ENCODE measurements around the gene DMAC2L. TPM values are rescaled to one million over a fixed set of nuclear protein-coding genes. Genes with fewer than 3 reads are reported as not detected.
"Not testable (repeated sequence)": the region's sequence is repeated elsewhere in the genome, so short reads cannot be mapped to it uniquely, and the experiment has no call there.

Gene DMAC2L
- total RNA-seq, 1 donor from 2014 or later = 19.6 TPM

DNA sequence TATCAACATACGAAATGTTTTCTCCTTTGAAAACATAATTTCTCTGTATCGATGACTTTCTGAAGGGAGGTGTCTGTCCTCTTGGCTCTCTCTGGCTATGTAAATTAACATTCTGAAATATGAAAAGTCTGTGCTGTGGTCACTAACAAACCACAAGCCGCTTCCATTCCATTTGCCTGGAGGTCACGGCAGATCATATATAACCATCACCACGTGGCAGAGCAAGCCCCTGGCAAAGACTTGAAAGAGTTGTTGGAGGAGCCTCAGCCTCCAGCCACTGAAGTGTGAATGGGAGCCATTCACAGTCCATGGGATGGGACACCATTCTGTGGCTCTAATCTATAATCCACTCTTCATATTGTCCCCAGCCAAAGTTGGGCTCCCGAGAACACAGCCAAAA is 45.0 kb downstream of the DMAC2L start:
- intact Hi-C loops (cut with DNase I) = no loop called here
- peaks cover 11% of the 10 kb centered on the region for H3K36me3 ChIP-seq
- H3K27me3 ChIP-seq (ENCODE audit: low read depth) = no peaks in the 10 kb centered on the region
- H3K27ac ChIP-seq = no peak overlapping the region
- TF ChIP-seq, protein P1, sequence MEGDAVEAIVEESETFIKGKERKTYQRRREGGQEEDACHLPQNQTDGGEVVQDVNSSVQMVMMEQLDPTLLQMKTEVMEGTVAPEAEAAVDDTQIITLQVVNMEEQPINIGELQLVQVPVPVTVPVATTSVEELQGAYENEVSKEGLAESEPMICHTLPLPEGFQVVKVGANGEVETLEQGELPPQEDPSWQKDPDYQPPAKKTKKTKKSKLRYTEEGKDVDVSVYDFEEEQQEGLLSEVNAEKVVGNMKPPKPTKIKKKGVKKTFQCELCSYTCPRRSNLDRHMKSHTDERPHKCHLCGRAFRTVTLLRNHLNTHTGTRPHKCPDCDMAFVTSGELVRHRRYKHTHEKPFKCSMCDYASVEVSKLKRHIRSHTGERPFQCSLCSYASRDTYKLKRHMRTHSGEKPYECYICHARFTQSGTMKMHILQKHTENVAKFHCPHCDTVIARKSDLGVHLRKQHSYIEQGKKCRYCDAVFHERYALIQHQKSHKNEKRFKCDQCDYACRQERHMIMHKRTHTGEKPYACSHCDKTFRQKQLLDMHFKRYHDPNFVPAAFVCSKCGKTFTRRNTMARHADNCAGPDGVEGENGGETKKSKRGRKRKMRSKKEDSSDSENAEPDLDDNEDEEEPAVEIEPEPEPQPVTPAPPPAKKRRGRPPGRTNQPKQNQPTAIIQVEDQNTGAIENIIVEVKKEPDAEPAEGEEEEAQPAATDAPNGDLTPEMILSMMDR (IDR thresholded peaks at IDR 0.05) = no peak
- H3K4me1 ChIP-seq = no peaks in the 10 kb centered on the region
- no peak overlapping the region for H3K4me3 ChIP-seq
- no peak for ATAC-seq
- DNase-seq = no peak
- no peaks in the 10 kb centered on the region for H3K9me3 ChIP-seq

DNA sequence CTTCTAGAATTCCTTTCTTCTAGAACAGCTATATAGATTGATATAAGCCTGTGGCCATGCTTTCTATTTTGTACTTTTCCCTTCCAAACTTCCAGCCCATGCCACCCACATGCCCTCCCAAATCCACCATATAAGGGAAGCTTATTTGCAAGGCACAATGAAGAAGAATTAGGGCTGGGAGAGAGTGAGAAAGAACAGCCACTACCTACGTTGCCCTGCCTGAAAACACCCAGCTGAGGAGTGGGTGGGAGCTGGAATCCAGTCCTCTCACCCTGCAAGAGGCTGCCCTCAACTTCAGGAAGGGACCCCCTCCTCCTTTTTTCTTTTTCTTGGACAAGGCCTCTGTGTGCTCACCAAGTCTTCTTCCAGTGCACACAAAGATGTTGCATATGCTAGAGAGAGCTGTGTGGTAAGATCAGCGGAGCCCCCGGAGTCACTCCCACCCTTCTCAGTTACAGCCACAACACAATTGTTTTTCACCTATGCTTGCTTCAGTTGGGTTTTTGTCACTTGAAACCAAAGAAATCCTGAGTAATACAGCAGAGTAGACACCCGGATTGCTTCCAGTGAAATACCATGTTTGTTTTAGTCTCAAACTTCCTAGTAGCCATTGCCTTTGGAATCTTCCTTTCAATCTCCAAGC is 45.8 kb downstream of the DMAC2L start:
- Histone ChIP-seq H3K4me3 (no peak overlapping the region), H3K27me3 (ENCODE audit: low read depth) (no peaks in the 10 kb centered on the region), H3K27ac (no peak overlapping the region), H3K4me1 (no peaks in the 10 kb centered on the region), H3K9me3 (no peaks in the 10 kb centered on the region), H3K36me3 (peaks cover 11% of the 10 kb centered on the region)
- ATAC-seq (no peak), DNase-seq (no peak)
- TF ChIP-seq, protein P1 (IDR thresholded peaks at IDR 0.05) = no peak
- intact Hi-C loops (cut with DNase I) = no loop called here

DNA sequence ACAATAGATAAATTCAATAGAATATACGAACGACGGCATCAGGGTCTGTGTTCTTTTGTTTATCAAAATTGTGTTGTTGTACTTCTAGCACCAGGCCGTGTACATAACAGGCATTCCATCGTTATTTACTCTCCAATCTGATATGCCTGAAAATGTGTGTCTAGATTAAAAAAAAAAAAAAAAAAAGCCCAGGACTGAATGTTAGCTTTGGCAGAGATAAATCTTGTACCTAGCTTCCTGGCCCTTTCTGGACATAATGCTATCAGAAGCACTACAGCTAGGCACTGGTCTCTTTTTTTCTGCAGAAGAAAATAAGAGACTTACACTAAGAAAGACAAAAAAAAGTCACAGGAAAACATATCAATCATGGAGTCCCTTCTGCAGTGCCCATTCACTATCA is 47.5 kb downstream of the DMAC2L start:
- H3K4me3 ChIP-seq = no peak overlapping the region
- H3K9me3 ChIP-seq = no peaks in the 10 kb centered on the region
- H3K36me3 ChIP-seq = peaks cover 11% of the 10 kb centered on the region
- H3K4me1 ChIP-seq = peaks cover 14% of the 10 kb centered on the region
- DNase-seq (no peak), ATAC-seq (no peak)
- intact Hi-C loops (cut with DNase I) = no loop called here
- no peaks in the 10 kb centered on the region for H3K27me3 ChIP-seq (ENCODE audit: low read depth)
- no peak overlapping the region for H3K27ac ChIP-seq
- TF ChIP-seq, protein P1 (IDR thresholded peaks at IDR 0.05) = no peak

DNA sequence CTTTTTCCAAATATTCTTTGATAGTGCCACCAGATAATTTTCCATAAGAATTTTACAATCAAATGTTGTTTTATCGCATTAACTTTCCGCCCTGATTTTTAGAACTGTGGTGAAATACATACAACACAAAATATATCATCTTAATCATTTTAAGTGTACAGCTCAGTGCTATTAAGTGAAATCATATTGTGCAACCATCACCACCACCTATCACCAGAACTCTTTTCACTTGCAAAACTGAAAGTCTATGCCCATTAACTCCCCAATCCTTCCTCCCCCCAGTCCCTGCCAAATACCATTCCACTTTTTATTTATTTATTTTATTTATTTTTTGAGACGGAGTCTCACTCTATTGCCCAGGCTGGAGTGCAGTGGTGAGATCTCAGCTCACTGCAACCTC is 48.0 kb downstream of the DMAC2L start:
- DNase-seq (no peak), ATAC-seq (no peak)
- TF ChIP-seq, protein P1 (IDR thresholded peaks at IDR 0.05) = no peak
- intact Hi-C loops (cut with DNase I) = no loop called here
- H3K4me3 ChIP-seq = no peak overlapping the region
- H3K36me3 ChIP-seq = peaks cover 11% of the 10 kb centered on the region
- H3K27me3 ChIP-seq (ENCODE audit: low read depth) = no peaks in the 10 kb centered on the region
- no peak overlapping the region for H3K27ac ChIP-seq
- H3K4me1 ChIP-seq = peaks cover 19% of the 10 kb centered on the region
- no peaks in the 10 kb centered on the region for H3K9me3 ChIP-seq

GRCh38 chr14:50360851-50361250 is 48.7 kb downstream of the DMAC2L start:
- peaks cover 22% of the 10 kb centered on the region for H3K4me1 ChIP-seq
- H3K9me3 ChIP-seq = no peaks in the 10 kb centered on the region
- no peak overlapping the region for H3K4me3 ChIP-seq
- TF ChIP-seq, protein P1 (IDR thresholded peaks at IDR 0.05) = no peak
- H3K36me3 ChIP-seq = peaks cover 11% of the 10 kb centered on the region
- no peak overlapping the region for H3K27ac ChIP-seq
- ATAC-seq = no peak
- DNase-seq = no peak
- H3K27me3 ChIP-seq (ENCODE audit: low read depth) = no peaks in the 10 kb centered on the region
- intact Hi-C loops (cut with DNase I) = no loop called here

DNA sequence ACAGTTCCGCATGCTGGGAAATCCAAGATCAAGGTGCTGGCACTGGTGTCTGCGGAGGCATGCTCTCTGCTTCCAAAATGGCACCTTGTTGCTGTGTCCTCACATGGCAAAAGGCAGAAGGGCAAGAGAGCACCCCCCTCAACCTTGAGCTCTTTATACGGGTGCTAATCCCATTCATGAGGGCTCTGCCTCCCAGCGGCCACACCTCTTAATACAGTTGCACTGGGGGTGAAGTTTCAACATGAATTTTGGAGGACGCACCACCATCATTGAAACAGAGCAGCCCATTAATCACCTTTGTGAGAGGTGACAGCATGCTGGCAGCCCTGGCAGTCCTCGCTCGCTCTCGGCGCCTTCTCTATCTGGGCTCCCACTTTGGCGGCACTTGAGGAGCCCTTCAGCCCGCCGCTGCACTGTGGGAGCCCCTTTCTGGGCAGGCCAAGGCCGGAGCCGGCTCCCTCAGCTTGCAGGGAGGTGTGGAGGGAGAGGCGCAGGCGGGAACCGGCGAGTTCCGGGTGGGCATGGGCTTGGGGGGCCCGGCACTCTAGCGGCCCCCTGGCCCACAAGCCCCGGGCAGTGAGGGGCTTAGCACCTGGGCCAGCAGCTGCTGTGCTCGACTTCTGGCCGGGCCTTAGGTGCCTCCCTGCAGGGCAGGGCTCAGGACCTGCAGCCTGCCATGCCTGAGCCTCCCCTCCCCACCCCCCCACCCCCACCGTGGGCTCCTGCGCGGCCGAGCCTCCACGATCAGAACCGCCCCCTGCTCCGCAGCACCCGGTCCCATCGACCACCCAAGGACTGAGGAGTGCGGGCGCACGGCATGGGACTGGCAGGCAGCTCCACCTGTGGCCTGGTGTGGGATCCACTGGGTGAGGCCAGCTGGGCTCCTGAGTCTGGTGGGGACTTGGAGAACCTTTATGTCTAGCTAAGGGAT is 49.6 kb downstream of the DMAC2L start:
- ATAC-seq, H3K4me3 ChIP-seq: not testable (repeated sequence)

More for the DNA sequence above, 49.6 kb downstream of the DMAC2L start:
- H3K27me3 ChIP-seq (ENCODE audit: low read depth); H3K27ac ChIP-seq; intact Hi-C loops (cut with DNase I); DNase-seq; H3K9me3 ChIP-seq: not testable (repeated sequence)
- peaks cover 11% of the 10 kb centered on the region for H3K36me3 ChIP-seq
- H3K4me1 ChIP-seq = peaks cover 22% of the 10 kb centered on the region
